ENCODE measurements around the gene GLG1.
"Not testable (repeated sequence)": the region's sequence is repeated elsewhere in the genome, so short reads cannot be mapped to it uniquely, and the experiment has no call there.

GLG1 gene

DNA sequence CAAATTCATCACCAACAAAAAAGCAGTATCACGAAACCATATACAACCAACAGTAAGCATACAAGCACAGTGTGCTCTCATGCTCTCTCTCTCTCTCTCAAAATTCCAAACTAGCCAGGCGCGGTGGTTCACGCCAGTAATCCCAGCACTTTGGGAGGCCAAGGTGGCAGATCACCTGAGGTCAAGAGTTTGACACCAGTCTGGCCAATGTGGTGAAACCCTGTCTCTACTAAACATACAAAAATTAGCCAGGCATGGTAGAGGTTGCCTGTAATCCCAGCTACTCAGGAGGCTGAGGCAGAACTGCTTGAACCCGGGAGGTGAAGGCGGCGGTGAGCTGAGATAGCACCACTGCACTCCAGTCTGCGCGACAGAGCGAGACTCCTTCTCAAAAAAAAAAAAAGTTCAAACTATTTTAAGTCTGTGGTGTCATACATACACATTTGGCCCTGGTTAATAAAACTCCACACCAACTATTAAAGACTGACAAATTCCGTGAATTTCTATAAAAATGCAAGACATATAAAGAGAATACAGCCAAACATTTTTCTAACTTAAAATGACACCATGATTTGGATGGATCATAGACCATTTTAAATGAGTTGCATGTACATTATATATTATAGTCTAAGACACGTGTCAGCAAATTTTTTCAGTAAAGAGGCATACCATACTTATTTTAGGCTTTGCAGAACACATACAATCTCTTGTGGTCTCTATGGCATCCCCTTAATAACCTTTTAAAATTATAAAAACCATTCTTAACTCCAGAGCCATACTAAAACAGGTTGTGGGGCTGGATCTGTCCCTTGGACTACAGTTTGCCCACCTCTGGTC, 30.9 kb downstream of the GLG1 start:
- no peak for DNase-seq (ENCODE audit: low read depth in 1 of 2, low spot score in 1 of 2)

DNA sequence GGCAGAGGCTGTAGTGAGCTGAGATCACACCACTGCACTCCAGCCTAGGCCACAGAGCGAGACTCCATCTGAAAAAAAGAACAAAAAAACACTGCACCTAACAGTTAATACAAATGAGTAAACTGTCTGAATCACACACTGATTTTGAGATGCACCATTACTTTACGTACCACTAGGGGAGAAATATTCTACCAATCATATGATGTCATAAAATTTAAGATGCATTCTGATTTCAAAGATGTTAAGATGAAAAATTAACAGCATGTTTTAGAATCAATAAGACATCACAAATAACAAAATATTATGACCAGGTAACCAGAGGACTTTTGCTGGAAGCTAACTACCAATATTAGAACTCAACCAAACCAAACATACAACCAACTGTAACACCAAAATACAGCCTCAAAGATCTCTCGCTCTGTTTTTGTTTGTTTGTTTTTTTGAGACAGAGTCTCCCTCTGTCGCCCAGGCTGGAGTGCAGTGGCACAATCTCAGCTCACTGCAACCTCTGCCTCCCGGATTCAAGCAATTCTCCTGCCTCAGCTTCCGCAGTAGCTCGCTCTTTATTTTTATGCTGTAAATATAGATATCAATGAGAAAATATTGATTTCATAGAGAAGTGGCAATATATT, 31.6 kb downstream of the GLG1 start:
- DNase-seq (ENCODE audit: low read depth in 1 of 2, low spot score in 1 of 2), result no peak

DNA sequence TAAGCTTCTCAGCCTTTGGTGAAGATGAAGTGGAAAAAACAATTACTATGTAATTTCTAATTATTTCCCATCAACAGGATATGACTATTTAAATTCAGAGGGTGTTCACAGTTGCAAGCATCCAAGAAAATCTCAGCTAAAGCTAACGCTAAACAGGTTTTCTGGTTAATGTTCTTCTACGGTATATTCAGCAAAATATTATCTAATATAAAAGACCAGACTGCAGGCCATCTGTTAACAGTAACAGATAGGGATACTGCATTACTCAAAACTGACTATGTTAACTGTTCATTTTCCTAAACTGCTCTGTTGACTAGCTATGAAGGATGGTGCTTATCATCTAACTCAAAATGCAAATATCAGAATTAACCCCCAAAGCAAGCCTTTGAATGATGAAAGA, 32.8 kb downstream of the GLG1 start:
- no peak for DNase-seq (ENCODE audit: low read depth in 1 of 2, low spot score in 1 of 2)

DNA sequence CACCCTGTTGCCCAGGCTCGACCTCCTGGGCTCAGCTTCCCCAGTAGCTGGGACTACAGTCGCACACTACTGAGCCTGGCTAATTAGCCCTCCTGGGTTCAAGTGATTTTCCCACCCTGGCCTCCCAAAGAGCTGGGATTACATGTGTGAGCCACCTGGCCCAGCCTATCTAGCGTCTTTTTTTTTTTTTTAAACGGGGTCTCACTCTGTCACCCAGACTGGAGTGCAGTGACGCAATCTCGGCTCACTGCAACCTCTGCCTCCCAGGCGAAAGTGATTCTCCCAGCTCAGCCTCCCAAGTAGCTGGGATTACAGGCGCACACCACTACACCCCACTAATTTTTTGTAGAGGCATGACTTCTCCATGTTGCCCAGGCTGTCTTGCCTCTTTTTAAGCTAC, 33.3 kb downstream of the GLG1 start:
- no peak for DNase-seq (ENCODE audit: low read depth in 1 of 2, low spot score in 1 of 2)

DNA sequence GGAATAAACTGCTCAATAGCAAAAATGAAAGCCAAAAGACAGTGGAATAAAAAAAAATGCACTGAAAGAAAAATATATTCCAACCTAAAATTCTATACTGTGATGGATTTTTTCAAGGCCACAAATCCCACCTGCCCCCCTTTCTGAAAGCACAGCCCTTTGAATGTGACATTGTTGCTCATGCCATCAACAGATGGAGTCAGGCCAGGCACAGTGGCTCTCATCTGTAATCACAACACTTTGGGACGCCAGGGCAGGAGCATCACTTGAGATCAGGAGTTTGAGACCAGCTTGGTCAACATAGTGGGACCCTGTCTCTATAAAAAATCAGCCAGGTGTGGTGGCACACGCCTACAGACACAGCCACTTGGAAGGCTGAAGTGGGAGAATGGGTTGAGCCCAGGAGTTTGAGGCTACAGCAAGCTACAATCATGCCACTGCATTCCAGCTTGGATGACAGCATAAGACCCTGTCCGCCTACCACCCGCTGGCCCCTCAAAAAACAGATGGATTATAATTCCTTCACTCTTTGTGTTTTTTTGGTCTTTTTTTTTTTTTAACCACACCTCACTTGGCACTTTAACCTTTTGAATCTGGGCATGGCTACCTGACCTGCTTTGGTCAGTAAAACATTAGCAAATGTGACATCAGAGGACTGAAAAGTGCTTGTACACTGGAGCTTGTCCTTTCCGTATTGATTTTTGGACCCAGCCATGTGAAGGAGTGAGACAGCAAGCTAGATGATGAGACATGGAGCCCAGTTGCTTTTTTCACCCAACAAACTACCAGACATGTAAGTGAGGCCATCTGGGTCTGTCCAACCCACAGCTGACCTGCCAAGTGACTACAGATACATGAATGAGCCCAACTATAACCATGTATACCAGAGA, 36.3 kb downstream of the GLG1 start:
- DNase-seq (ENCODE audit: low read depth in 1 of 2, low spot score in 1 of 2), result no peak

DNA sequence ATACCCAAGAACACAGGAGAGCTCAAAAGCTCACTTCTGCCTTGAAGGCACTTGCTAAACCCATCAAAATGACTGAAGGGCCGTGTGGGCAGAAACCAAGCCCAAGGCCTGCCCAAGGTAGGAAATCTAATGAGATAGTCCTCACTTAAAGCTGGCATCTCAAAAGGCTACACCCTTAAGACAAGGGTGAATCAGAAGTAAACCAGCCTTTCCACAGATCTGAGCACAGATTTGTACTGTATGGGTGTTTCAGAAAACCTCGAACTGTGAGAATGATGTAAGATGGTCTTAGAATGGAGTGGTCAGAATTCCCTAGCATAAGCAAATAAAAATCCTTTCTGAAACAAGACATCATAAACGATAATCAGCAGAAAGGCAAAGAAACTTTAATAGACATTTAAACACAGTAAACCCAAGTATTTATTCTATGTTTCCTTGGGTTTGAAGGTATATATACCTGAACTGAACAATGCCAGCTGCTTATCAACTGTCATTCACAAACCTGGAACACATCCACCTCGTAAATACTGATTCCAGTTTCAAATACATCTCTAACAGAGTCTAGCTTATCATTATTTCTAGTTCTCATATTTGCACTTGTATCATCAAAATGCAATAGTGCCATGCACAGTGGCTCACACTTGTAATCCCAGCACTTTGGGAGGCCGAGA, 37.8 kb downstream of the GLG1 start:
- no peak for DNase-seq (ENCODE audit: low read depth in 1 of 2, low spot score in 1 of 2)

DNA sequence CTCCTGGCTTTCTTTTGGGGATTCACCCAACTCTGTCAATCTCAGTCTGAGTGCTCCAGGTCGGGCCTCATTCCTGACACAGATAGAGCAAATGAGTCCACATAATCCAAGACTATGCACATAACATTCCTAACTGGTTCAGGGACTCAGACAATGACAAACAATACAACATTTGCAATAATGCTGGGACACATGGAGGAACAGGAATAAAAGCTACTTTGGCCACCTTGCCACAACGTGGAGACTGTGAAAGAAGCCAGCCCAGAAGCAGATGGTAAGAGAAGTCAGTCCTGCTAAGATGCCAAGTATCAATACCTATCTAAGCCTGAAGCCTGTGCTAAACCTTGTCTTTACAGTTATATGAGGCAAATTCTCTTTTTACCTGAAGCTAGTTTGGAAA, 39.0 kb downstream of the GLG1 start:
- DNase-seq (ENCODE audit: low read depth in 1 of 2, low spot score in 1 of 2), result no peak

DNA sequence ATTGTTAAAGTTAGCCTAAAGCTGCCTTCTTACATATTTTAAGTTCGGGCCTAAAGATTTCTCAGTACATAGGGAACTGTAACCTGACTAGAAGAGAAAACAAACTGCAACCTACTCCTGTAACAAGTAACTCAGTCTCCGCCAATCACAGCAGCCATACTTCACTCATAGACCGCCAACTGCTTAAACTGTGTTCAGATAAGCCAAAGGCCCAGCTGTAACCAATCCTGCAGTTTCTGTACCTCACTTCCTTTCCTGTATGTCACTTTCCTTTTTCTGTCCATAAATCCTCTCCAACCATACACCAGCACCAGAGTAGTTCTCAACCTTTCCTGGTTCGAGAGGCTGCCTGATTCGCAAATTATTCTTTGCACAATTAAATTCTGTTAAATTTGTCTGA, 41.5 kb downstream of the GLG1 start:
- no peak for DNase-seq (ENCODE audit: low read depth in 1 of 2, low spot score in 1 of 2)

DNA sequence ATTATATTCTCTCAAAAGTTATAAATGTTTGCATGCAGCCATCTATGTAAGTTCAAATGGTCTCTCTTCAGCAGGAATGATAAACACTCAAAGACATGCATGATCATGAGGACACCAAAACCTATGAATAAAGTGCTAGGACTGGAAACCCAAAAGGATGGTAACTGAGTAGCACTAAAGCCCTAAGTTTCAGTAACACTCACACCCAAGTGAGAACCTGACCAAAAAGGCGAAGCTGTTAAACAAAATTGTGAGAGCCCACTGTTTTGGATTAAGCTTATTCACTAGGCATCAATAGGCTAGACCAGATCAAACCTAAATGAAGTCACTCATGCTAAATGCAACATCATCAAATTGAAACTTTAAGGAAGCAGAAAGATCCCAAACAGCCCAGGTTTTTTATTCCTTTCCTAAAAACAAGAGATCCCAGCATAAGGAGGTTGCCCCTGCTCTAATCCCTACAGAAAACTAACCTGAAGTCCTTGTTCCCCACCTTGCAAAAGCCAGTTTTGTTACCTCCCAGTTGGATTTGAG, 42.4 kb downstream of the GLG1 start:
- no peak for DNase-seq (ENCODE audit: low read depth in 1 of 2, low spot score in 1 of 2)

DNA sequence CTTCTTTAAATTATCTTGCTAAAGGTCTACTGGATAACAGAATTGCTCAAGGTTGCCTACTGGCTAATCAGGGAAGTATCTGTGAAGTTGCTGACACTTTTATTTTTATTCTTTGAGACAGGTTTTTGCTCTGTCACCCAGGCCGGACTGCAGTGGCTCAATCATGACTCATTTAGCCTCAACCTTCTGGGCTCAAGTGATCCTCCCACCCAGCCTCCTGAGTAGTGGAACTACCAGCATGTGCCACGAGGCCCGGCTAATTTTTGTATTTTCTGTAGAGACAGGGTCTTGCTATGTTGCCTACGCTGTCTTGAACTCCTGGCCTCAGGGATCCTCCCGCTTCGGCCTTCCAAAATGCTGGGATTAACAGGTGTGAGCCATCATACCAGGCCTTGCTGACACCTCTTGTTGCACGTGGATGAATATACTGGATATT, 43.1 kb downstream of the GLG1 start:
- no peak for DNase-seq (ENCODE audit: low read depth in 1 of 2, low spot score in 1 of 2)

DNA sequence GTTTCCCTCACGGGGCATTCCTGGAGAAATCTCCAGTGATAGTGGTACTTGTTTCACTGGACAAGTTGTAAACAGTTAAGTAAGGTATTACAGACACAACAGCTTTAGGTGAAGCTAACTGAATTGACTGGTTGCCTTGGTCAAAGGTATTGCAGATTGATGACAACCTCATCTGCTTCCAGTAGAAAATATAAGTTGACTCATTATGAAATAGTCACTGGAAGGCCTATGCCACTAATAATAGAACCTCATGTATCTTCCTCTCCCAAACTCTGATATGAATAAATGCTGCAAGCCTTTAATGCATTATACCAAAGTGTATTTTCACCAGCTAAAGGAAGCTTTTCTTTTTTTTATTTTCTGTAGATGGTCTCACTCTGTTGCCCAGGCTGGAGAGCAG, 44.8 kb downstream of the GLG1 start:
- DNase-seq (ENCODE audit: low read depth in 1 of 2, low spot score in 1 of 2), result no peak

DNA sequence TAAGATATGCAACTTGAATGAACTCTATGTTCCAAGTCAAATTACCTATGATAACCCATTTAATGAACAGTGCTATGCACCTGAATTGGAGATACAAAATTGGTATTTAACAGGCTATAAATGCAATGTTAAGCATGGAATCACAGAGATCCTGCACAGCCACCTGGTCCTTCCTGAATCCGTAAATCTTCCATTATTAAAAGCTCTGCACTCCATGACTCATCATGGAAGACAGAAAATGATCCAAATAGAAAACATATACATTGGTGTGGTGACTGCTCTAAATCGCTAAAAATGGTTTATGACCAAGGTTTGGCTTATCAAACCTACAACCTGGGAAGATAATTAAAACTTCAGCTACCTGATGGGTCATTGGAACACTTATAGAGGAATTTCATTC, 45.3 kb downstream of the GLG1 start:
- DNase-seq (ENCODE audit: low read depth in 1 of 2, low spot score in 1 of 2), result no peak

DNA sequence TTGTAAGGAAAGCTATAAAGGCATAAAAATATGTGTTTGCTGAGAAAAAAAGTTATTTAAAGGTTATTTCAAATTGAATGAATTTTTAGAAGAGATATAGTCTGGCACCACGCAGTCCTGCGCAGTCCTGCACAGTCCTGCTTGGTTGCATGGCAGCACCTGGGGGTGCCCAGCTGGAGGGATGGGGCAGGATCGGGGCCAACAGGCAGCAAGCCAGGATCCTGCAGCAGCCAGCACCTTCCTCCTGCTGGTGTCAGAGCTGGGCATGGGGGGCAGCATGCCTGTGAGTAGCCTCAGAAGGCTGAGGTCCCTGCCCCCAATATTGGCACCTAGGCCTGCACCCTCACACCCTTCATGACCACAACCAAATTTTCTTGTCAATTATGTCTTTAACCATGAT, 46.0 kb downstream of the GLG1 start:
- no peak for DNase-seq (ENCODE audit: low read depth in 1 of 2, low spot score in 1 of 2)

DNA sequence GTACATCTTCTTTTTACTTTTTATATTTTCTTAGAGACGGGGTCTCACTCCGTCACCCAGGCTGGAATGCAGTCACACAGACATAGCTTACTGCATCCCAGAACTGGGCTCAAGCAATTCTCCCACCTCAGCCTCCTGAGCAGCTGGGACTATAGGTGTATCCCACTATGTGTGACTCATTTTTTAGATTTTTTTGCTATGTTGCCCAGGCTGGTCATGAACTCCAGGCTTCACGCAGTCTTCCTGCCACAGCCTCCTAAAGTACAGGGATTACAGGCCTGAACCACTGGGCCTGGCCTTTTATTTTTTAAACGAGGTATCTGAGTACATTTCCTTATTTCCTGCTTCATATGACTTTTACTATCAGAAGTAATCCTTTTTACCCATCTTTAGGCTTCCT, 48.0 kb downstream of the GLG1 start:
- DNase-seq (ENCODE audit: low read depth in 1 of 2, low spot score in 1 of 2), result no peak

DNA sequence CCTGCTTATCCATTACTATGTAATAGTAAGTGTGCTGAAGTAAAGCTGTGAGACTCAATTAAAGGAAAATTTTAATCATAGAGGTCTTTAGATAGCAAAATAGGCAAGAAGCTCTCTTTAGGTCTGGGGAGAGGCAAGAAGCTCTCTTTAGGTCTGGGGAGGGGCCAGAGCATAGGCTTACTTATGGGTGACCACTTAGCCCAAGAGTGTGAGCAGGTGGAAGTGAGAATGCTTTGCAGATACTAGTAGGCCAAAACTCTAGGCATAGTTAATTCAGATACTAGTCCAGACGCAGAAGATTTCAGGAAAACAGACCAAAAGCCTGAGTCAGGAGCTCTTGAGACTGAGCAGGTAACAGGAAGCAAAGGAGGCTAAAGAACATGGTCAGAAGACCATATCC, 49.6 kb downstream of the GLG1 start:
- DNase-seq (ENCODE audit: low read depth in 1 of 2, low spot score in 1 of 2), result no peak

DNA sequence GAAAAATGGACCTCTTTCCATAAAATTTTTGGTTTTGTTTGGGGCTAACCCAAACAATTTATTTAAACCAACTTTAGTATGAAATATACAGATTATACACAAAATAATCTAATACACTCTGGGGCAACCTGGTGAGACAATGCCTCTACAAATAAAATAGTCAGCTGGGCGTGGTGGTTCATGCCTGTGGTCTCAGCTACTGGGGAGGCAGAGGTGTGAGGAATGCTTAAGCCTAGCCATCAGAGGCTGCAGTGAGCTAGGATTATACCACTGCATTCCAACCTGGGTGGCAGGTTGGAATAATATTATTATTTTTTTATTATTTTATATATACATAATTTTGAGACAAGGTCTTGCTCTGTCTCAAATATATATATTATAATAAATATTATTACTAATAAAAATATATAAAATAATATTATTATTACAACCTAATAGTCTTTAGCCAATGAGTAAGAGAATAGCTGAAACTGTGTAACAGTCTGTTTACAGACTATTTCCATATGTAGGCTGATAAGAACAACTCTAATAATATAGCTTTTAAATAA, 50.5 kb downstream of the GLG1 start:
- no peak for DNase-seq (ENCODE audit: low read depth in 1 of 2, low spot score in 1 of 2)

DNA sequence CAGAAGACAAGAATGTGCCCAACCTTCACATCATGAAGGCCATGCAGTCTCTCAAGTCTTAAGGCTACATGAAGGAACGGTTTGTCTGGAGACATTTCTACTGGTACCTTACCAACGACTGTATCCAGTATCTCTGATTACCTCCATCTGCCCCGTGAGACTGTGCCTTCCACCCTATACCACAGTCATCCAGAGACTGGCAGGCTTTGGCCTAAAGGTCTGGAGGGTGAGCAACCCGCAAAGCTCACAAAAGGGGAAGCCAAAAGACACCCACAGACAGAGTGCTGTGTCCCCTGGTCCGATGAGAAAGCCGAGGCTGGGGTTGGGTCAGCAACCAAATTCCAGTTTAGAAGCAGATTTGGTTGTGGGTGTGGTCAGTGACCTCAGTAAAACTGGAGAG, 54.6 kb downstream of the GLG1 start:
- DNase-seq (ENCODE audit: low read depth in 1 of 2, low spot score in 1 of 2), result not testable (repeated sequence)

DNA sequence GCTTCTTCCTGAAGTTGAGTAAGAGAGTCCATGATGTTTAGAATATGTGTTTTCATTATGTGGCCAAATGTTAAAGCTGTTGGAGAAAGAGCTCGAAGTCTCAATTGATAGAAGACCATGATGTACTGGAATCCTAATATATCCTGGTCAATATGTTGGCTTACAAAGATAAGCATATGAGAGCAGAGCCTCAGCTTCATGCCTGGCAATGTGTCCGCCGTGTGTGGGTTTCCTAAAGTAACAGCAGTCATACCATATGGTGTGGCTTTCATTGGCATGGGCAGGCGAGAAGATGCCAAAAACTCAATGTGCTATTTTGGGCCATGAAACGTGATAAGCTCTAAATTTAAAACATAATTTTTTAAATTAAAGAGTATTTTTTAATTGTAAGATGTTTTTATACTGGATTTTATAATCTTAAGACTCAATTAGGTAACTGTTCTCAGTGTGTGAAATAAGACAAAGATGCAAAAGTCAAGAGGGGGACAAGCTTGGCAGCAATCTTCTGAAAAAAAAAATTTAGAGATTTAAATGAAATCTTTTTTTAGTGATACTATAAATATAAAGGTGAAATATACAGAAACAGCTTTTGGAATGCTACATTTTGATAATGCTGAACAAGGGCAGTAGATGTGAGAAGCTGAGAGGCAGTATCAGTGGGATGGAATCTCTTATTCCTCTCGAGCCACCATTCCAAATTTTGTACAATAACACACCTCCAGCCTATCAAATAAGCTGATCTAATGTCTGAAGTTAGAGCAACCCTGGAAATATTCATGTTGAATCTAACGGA, 56.5 kb downstream of the GLG1 start:
- DNase-seq (ENCODE audit: low read depth in 1 of 2, low spot score in 1 of 2), result not testable (repeated sequence)

DNA sequence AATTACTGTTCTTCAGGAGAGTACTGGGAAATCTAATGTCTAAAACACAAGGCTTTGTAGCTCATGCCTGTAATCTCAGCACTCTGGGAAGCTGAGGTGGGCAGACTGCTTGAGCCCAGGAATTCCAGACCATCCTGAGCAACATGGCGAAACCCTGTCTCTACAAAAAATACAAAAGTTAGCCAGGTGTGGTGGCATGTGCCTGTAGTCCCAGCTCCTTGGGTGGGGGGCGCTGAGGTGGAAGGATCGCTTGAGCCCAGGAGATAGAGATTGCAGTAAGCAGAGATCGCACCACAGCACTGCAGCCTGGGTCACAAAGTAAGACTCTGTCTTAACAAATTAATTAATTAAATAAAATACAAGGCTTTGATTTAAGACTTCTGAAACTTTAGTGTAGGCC, 60.8 kb downstream of the GLG1 start:
- DNase-seq (ENCODE audit: low read depth in 1 of 2, low spot score in 1 of 2), result not testable (repeated sequence)

All from activated T-helper 1 cell treated with anti-CD3 and anti-CD28 coated beads, Interleukin-2, amount 50 U/mL, for 16 hours (primary cell).